Mammary epithelial cell (primary cell): ENCODE measurements around the gene TMEM150C.

Experiments
- CTCF ChIP-seq, 2 donors: IDR thresholded peaks in 1 of 2; conservative IDR thresholded peaks in 1 of 2; 2 replicates each; pipeline ENCODE4 v1.5.1; 2011 to 2012; ENCODE audit warnings: inconsistent platforms in 2 of 2, low read length in 2 of 2, mild to moderate bottlenecking in 2 of 2, control low read depth in 1 of 2, low read depth in 1 of 2; ENCODE audit not compliant: insufficient read depth in 1 of 2; ENCODE audit errors: extremely low read depth in 1 of 2
- EZH2 ChIP-seq: IDR thresholded peaks from 2 replicates; pipeline ENCODE4 v1.6.1; 2012; ENCODE audit warnings: low read length, inconsistent platforms, borderline replicate concordance

DNA sequence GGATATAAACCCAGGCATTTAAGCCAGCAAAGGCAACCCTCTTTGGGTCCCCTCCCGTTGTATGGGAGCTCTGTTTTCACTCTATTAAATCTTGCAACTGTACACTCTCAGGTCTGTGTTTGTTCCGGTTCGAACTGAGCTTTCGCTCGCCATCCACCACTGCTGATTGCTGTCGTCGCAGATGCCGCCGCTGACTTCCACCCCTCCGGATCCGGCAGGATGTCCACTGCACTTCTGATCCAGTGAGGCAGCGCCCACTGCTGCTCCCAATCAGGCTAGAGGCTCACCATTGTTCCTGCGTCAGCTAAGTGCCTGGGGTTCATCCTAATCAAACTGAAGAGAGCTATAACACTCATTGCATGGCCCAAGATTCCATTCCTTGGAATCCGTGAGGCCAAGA, 82.2 kb downstream of the TMEM150C start:
- TF ChIP-seq CTCF (conservative IDR thresholded peaks at IDR 0.05 in 1 of 2, IDR thresholded peaks at IDR 0.05 in 1 of 2; ENCODE audit: extremely low read depth in 1 of 2, insufficient read depth in 1 of 2, low read depth in 1 of 2, low read length in 2 of 2) (no peak), EZH2 (no peak)
